Activated CD4-positive, alpha-beta T cell treated with anti-CD3 and anti-CD28 coated beads, Interleukin-2, amount 10 ng/mL, durations not matched to agents 24 days and 14 days (primary cell): Measurements from ENCODE around the gene GXYLT2. TPM values are rescaled to one million over a fixed set of nuclear protein-coding genes. Genes with fewer than 3 reads are reported as not detected.

ENCODE experiments used
- DNase-seq: peaks from one replicate; pipeline ENCODE4 v3.0.0; 2022
- H3K27ac Mint-ChIP-seq: one replicate; pipeline ENCODE4 v1.8.0; 2022; ENCODE audit warnings: mild to moderate bottlenecking, mixed read lengths
- H3K27me3 Mint-ChIP-seq: one replicate; pipeline ENCODE4 v1.8.0; 2022; ENCODE audit warnings: mixed read lengths
- H3K36me3 Mint-ChIP-seq: one replicate; pipeline ENCODE4 v1.8.0; 2022; ENCODE audit warnings: low read depth, mild to moderate bottlenecking, mixed read lengths
- H3K4me1 Mint-ChIP-seq: one replicate; pipeline ENCODE4 v1.8.0; 2021; ENCODE audit warnings: mixed read lengths
- H3K4me3 Mint-ChIP-seq: one replicate; pipeline ENCODE4 v1.8.0; 2022; ENCODE audit warnings: mild to moderate bottlenecking, moderate library complexity, mixed read lengths
- H3K9me3 Mint-ChIP-seq: one replicate; pipeline ENCODE4 v1.8.0; 2021; ENCODE audit warnings: mixed read lengths
- intact Hi-C: fragments of 100-400 bp; cut with micrococcal nuclease; formaldehyde crosslinking; loops from one replicate; pipeline ENCODE4 v1.15.1; 2023
- total RNA-seq: library from RNA; stranded (reverse); gene quantifications from 2 replicates; pipeline ENCODE4 v1.2.3, GENCODE V29; 2022

GXYLT2 gene, protein sequence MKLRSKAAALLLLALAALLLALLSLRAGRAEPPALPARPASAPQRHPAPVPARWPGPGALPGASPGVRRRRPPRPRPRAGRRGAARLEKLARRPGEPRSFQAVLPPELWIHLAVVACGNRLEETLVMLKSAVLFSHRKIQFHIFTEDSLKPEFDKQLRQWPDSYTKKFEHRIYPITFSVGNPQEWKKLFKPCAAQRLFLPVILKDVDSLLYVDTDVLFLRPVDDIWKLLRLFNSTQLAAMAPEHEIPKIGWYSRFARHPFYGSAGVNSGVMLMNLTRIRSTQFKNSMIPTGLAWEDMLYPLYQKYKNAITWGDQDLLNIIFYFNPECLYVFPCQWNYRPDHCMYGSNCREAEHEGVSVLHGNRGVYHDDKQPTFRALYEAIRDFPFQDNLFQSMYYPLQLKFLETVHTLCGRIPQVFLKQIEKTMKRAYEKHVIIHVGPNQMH
- not detected in 2 replicates for total RNA-seq

DNA sequence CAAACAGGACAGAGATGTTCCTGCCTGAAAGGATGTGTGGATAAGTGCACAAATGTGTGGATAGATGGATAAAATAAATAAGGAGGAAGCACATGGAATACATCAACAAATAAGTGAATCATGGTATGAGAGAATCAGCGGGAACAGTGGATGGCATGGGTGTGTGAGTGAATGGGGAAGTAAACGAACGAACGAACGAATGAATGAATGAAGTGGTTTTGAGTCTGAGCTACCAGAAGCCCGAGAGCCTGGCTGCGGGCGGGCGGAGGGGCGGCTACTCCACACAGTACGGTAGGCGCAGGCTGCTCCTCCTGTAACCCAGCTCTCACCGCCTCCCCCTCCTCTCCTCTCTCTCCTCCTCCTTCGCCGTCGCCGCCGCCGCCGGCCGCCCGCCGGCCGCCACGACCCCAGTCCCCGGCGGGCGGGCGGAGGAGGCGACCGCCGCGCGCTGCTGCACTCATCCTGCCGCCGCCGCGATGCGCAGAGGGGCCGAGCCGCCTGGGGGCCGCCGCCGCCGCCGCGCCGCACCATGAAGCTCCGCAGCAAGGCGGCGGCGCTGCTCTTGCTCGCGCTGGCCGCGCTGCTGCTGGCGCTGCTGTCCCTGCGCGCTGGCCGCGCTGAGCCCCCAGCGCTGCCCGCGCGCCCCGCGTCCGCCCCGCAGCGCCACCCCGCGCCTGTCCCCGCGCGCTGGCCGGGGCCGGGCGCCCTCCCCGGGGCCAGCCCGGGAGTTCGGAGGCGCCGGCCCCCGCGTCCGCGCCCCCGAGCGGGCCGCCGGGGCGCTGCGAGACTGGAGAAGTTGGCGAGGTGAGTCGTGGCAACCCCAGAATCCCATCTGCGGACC lies at the start of gene GXYLT2:
Gene GXYLT2, plus strand, starts transcription at position 342 of the 841 bp plus-strand sequence. Its CDS starts 188 bp downstream, at position 530.
- peak within 1 kb of the TSS; percentile 82 for H3K4me3 Mint-ChIP-seq

DNA sequence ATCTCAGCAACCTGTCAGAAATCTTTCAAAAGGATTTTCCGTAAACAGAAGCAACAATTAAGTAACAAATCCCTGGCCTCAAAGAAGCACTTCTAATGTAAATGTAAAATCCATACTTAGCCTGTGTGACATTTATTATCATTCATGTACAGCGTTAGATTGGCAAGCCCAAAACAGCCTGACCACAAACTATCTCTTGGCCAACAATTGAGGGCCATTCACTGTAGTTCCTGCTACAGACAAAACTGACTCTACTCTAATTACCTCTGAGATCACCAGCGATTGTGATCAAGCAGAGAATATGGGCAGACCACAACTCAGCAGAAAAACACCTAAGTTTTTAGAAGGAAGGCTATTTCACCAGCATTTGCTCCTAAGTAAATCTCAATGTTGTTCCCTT lies 48.8 kb upstream of the GXYLT2 start:
- no peak overlapping the region for H3K4me3 Mint-ChIP-seq

More for the DNA sequence above, at the start of gene GXYLT2:
- Mint-ChIP-seq H3K4me1 (peaks cover 8% of the 10 kb centered on the region), H3K9me3 (peaks cover 11% of the 10 kb centered on the region), H3K36me3 (peaks cover 2% of the 10 kb centered on the region), H3K27ac (no peak within 1 kb of the TSS), H3K27me3 (peaks cover 83% of the 10 kb centered on the region)
- peak; percentile 79 for DNase-seq
- intact Hi-C loops = no loop called here

DNA sequence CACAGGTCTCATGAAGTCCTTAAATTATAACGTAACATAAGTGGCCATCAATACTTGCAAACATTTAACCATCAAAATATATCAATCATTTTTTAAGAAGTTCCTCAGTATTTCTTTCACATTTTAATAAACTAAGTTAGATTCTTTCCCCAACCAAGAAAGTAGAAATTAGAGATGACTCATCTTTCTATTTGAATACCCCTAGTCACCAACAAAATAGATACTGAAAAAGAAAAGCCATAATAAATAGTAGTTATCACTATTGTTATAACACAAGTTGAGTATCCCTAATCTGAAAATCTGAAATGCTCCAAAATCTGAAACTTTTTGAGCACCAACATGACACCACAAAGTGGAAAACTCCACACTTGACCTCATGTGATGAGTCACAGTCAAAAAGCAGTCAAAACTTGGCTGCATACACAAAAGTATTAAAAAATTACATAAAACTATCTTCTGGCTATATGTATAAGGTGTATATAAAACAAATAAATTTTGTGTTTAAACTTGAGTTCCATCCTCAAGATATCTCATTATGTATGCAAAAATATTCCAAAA lies 43.3 kb upstream of the GXYLT2 start:
- no peak for DNase-seq
- peak overlapping the region; percentile 62 for H3K27ac Mint-ChIP-seq
- peak overlapping the region; percentile 25 for H3K4me3 Mint-ChIP-seq
- H3K9me3 Mint-ChIP-seq = no peaks in the 10 kb centered on the region
- intact Hi-C loops = loop anchor here (10.0 kb wide), 1 partner anchor 870 kb away; no protein-coding TSS in a partner anchor
- peaks cover 39% of the 10 kb centered on the region for H3K4me1 Mint-ChIP-seq
- no peaks in the 10 kb centered on the region for H3K27me3 Mint-ChIP-seq
- H3K36me3 Mint-ChIP-seq = peaks cover 32% of the 10 kb centered on the region

More for the DNA sequence above, 48.8 kb upstream of the GXYLT2 start:
- DNase-seq = no peak
- Mint-ChIP-seq H3K9me3 (no peaks in the 10 kb centered on the region), H3K36me3 (peaks cover 48% of the 10 kb centered on the region), H3K27ac (no peak overlapping the region), H3K27me3 (no peaks in the 10 kb centered on the region), H3K4me1 (peaks cover 5% of the 10 kb centered on the region)
- intact Hi-C loops = no loop called here

DNA sequence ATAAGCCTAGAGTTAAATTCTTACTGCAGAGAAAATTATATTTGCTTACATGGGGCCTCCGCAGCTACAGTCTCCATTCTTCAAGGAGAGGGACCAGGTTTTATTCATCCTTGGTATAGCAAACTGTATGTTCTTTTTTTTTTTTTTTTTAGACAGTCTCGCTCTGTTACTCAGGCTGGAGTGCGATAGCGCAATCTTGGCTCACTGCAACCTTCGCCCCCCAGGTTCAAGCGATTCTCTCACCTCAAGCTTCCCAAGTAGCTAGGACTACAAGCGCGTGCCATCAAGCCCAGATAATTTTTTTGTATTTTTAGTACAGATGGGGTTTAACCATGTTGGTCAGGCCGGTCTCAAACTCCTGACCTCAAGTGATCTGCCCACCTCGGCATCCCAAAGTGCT lies 41.7 kb upstream of the GXYLT2 start:
- Mint-ChIP-seq H3K27me3 (no peaks in the 10 kb centered on the region), H3K4me3 (peak overlapping the region; percentile 93), H3K4me1 (peaks cover 41% of the 10 kb centered on the region), H3K9me3 (no peaks in the 10 kb centered on the region), H3K27ac (no peak overlapping the region), H3K36me3 (peaks cover 25% of the 10 kb centered on the region)
- intact Hi-C loops = loop anchor here (5.0 to 10.0 kb wide), 3 partner anchors 364 to 1124 kb away; no protein-coding TSS in a partner anchor
- DNase-seq = no peak

DNA sequence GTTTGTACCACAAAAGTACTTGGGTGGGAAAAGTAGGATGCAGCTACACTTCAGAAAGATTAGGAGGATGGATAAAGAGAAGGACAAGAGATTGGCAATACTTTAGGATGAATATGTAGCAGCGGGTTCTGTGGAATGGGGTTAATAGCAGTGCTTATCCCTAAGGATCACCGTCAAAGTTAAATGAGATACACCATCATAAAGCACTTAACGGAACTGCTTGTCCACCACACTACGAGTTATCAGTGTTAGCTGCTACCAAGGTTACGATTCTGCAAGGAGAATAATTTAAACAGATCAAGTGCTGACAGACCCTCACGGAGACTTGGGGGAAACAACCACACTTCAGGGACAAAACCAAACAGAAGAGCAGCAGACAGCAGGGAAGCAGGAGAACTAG lies 40.6 kb upstream of the GXYLT2 start:
- Mint-ChIP-seq H3K9me3 (no peaks in the 10 kb centered on the region), H3K36me3 (peaks cover 15% of the 10 kb centered on the region), H3K27me3 (no peaks in the 10 kb centered on the region), H3K4me3 (peak overlapping the region; percentile 93), H3K27ac (peak overlapping the region; percentile 91), H3K4me1 (peaks cover 41% of the 10 kb centered on the region)
- intact Hi-C loops = loop anchor here (5.0 to 10.0 kb wide), 3 partner anchors 365 to 1125 kb away; no protein-coding TSS in a partner anchor
- DNase-seq = no peak

DNA sequence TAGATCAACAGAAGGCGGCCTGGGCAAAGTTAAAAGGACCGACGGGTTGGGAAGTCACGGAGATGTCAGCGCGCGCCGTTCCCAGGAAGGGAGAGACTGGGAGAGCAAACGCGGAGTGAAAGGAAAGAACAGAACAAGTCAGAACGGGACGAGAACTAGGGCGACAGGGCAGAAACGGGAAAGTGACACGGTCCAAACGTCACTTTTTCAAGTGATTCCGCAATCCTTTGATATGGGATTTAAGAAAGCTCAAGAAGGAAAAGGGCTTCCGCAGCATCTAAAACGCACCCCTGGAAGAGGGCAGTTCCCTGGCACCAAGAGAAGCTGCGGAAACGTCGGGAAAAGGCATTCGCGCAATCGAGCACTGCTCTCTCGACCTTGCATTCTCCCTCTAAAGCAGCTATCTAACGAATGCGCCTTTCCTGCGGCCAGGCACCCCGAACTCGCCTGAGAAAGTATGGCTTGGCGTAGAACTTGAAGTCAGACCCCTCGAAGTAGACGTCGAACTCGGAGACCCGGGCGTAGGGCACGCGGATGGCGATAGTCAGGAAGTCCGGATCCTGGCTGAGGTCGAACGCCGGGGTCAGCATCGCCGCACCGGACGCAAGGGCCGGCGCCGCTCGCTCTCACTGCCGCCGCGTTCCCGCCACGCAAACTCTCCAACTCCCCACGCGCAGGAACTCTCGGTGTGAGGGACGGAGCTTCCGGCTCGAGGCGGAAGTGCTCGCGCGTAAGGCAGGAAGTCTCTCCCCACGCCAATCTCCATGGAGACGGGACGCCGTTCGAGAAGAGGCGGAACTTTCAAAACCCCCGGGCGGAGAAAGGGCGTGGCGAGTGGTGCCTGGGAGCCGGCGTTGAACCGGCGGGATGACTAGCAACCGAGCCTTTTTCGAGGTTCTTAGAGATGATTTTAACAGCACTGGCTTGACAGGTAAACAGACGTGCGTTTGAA lies 39.8 kb upstream of the GXYLT2 start, which contains the start of gene SHQ1:
Gene SHQ1, minus strand, starts transcription at position 695 of the 952 bp plus-strand sequence. Its CDS starts 105 bp downstream, at position 590.
- intact Hi-C loops = loop anchor here (1.0 to 10.0 kb wide), 6 partner anchors 27 to 1126 kb away; partner anchors contain the start of gene PPP4R2
- peaks cover 41% of the 10 kb centered on the region for H3K4me1 Mint-ChIP-seq
- H3K36me3 Mint-ChIP-seq = peaks cover 15% of the 10 kb centered on the region
- H3K9me3 Mint-ChIP-seq = no peaks in the 10 kb centered on the region
- H3K27ac Mint-ChIP-seq = peak within 1 kb of the TSS; percentile 91
- peak; percentile 99 for DNase-seq
- H3K27me3 Mint-ChIP-seq = no peaks in the 10 kb centered on the region
- H3K4me3 Mint-ChIP-seq = peak within 1 kb of the TSS; percentile 93

DNA sequence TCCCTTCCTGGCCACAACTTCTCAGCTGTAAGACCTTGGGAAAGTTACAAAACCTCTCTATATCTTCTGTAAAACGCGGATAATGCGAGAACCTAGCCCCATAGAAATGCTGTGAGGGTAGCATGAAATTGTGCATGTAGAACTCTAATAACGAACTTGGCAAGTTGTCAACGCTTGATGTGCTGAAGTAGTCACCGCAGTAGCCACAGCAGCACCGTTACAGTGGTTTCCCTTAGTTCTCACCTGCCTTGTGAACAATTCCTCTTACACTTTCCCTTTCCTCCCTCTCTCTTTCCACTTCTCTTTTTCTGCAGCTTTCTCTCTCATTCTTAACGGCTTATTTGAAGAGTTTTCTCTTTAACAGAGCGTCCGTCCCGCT lies 39.2 kb upstream of the GXYLT2 start:
- Mint-ChIP-seq H3K4me3 (peak overlapping the region; percentile 93), H3K9me3 (no peaks in the 10 kb centered on the region), H3K27ac (peak overlapping the region; percentile 91), H3K27me3 (no peaks in the 10 kb centered on the region), H3K4me1 (peaks cover 41% of the 10 kb centered on the region), H3K36me3 (peaks cover 11% of the 10 kb centered on the region)
- DNase-seq = no peak
- intact Hi-C loops = loop anchor here (1.0 to 10.0 kb wide), 6 partner anchors 28 to 1126 kb away; partner anchors contain the start of gene PPP4R2

DNA sequence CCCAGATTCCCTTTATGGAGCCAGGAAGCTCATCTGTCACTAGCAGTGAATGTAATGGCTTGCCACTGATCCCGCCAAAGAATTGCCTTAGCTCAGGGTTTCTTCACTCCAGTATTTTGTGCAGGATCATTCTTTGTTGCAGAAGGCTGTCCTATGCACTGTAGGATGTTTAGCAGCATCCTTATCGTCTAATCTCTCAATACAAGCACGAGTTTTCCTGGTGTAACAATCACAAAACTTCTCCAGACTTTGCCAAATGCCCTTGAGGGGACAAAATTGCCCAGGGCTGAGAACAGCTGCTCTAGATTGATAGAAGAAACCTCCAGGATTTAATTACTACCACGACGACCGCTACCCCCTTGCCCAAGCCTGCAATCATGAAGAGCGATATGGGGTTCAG lies 32.8 kb upstream of the GXYLT2 start:
- DNase-seq = no peak
- Mint-ChIP-seq H3K36me3 (no peaks in the 10 kb centered on the region), H3K27me3 (peaks cover 15% of the 10 kb centered on the region), H3K27ac (no peak overlapping the region), H3K4me3 (no peak overlapping the region), H3K9me3 (no peaks in the 10 kb centered on the region), H3K4me1 (peaks cover 1% of the 10 kb centered on the region)
- intact Hi-C loops = no loop called here

DNA sequence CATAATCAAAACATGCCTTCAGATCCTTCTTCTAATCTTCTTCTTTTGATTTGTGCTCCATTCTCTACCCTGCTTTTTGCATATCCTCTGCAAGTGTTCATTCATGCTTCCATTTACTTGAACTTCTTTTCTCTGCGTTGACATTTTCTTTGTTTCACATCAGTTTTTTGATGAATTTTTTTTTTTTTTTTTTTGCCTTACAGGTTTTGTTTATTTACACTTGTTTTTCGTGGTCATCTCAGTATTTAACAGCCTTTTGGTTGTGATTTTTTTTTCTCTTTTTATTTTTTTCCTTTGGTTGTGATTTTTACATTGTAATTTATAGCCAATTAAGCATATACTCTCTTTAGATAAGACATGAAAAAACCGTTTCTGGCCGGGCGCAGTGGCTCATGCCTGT lies 27.8 kb upstream of the GXYLT2 start:
- no peaks in the 10 kb centered on the region for H3K36me3 Mint-ChIP-seq
- no peak overlapping the region for H3K4me3 Mint-ChIP-seq
- intact Hi-C loops = no loop called here
- no peaks in the 10 kb centered on the region for H3K4me1 Mint-ChIP-seq
- H3K27ac Mint-ChIP-seq = no peak overlapping the region
- DNase-seq = no peak
- H3K9me3 Mint-ChIP-seq = no peaks in the 10 kb centered on the region
- peaks cover 8% of the 10 kb centered on the region for H3K27me3 Mint-ChIP-seq

DNA sequence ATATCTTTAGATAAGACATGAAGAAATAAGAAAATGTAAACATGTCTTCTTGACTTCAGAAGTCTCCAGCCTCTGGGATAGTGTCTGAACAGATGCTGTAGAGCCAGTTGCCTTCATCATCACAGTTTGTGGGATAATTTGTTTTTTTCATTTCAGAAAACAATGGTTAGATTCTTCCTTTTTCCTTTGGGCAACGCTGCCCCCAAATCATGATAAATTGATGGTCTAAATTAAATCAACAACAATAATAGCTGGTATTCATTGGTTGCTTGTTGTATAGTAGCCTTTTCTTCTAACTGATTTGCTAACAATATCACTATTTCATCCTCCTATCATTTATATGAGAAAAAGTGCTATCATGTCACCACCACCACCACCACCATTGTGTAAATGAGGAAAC lies 27.0 kb upstream of the GXYLT2 start:
- H3K36me3 Mint-ChIP-seq = no peaks in the 10 kb centered on the region
- no peaks in the 10 kb centered on the region for H3K4me1 Mint-ChIP-seq
- intact Hi-C loops = no loop called here
- peaks cover 4% of the 10 kb centered on the region for H3K27me3 Mint-ChIP-seq
- H3K4me3 Mint-ChIP-seq = no peak overlapping the region
- no peak for DNase-seq
- H3K9me3 Mint-ChIP-seq = no peaks in the 10 kb centered on the region
- no peak overlapping the region for H3K27ac Mint-ChIP-seq

DNA sequence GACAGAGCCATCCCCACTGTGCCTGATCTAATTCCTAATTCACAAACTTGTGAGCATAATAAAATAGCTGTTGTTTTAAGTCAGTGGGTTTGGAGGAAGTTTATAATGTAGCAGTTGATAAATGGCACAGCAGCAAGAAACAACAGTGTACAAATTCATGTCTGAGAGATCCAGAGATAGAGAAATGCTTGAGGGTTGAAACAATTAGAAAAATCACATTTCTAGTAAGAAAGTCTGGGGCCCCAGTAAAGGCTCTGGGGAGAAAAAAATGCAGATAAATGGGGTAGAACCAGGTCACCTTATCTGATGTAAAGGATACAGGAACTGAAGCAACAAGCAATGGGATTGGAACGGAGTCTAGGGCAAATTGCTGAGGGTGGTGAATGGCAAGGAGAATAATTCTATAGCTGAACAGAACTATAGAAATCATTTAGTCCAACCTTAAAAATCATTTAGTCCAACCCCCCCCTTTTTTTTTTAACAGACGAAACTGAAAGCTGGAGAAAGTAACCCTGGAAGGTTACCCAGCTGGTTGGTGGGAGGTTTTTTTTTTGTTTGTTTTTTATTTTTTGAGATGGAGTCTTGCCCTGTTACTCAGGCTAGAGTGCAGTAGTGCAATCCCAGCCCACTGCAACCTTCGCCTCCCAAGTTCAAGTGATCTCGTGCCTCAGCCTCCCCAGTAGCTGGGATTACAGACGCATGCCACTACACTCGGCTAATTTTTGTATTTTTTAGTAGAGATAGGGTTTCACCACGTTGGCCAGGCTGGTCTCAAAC lies 25.3 kb upstream of the GXYLT2 start:
- Mint-ChIP-seq H3K27me3 (peaks cover 9% of the 10 kb centered on the region), H3K36me3 (no peaks in the 10 kb centered on the region), H3K27ac (no peak overlapping the region), H3K4me3 (no peak overlapping the region), H3K4me1 (no peaks in the 10 kb centered on the region), H3K9me3 (no peaks in the 10 kb centered on the region)
- intact Hi-C loops = no loop called here
- no peak for DNase-seq

DNA sequence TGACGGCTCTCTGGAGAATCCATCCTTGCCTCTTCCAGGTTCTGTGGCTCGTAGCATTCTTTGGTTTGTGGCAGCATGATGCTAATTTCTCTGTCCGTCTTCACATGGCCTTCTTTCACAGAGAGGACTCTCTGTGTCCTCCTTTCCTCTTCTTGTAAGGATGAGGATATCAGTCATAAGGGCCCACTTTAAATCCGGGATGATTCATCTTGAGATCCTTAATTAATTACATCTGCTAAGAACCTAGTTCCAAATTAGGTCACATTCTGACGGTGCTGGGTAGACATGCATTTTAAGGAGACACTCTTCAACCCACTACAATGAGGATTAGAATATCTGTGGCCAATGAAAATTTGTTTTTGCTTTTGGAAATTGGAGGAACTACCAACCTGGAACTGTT lies 15.7 kb upstream of the GXYLT2 start:
- Mint-ChIP-seq H3K27me3 (peaks cover 5% of the 10 kb centered on the region), H3K4me3 (no peak overlapping the region), H3K9me3 (no peaks in the 10 kb centered on the region), H3K36me3 (no peaks in the 10 kb centered on the region), H3K27ac (no peak overlapping the region), H3K4me1 (no peaks in the 10 kb centered on the region)
- DNase-seq = no peak
- intact Hi-C loops = no loop called here
